ENCODE results near the gene SHISA7.
"Not testable (repeated sequence)": the region's sequence is repeated elsewhere in the genome, so short reads cannot be mapped to it uniquely, and the experiment has no call there.

The SHISA7 gene

DNA sequence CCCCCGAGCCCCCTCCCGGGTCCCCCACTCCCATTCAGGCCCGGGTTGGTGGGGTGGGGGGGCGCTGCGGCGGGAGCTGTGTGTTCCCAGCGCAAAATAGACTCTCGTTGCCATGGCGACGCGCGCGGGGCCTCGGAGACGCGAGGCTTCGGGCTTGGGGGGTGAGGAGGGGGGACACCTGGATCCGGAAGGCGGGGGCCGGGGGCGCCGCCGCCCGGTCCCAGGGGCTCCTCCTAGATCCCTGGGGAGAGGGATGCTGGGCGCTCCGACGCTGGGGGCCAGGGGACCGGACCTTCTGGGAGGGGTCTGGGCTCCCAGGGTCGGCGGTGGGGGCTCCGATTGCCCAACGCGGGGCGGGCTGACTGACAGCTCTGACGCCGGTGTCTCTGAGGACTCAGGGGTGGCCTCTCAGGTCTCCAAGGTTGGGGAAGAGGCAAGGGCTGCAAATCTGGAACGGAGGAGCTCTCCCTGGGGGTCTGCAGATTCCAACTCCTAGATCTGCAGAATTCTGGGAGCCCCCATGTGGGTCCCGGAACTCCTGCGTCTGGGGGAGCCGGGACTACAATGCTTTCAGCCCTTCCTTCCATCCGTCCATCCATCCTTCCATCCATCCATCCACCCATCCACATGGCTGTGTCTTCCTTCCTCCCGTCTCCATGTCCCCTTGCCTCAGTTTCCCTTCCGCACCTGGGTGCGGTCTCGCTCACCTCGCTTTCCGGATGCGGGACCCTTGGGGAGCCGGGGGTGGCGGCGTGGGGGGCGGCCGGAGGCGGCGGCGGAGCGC lies 9.1 kb upstream of the SHISA7 start:
- TF ChIP-seq, protein P1, sequence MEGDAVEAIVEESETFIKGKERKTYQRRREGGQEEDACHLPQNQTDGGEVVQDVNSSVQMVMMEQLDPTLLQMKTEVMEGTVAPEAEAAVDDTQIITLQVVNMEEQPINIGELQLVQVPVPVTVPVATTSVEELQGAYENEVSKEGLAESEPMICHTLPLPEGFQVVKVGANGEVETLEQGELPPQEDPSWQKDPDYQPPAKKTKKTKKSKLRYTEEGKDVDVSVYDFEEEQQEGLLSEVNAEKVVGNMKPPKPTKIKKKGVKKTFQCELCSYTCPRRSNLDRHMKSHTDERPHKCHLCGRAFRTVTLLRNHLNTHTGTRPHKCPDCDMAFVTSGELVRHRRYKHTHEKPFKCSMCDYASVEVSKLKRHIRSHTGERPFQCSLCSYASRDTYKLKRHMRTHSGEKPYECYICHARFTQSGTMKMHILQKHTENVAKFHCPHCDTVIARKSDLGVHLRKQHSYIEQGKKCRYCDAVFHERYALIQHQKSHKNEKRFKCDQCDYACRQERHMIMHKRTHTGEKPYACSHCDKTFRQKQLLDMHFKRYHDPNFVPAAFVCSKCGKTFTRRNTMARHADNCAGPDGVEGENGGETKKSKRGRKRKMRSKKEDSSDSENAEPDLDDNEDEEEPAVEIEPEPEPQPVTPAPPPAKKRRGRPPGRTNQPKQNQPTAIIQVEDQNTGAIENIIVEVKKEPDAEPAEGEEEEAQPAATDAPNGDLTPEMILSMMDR (IDR thresholded peaks at IDR 0.05; ENCODE audit: insufficient read depth, low read length, missing control alignments): no peak
- H3K4me3 ChIP-seq (ENCODE audit: low read depth, low read length): no peak overlapping the region
- no peak for DNase-seq (ENCODE audit: low read depth, low spot score)
- ChIA-PET POLR2A (no interaction called here), CTCF (interaction anchor here (0.8 to 3.0 kb wide), 5 partner anchors 15 to 305 kb away, joined by 4 to 24 read pairs (median 5); no protein-coding TSS in a partner anchor)

DNA sequence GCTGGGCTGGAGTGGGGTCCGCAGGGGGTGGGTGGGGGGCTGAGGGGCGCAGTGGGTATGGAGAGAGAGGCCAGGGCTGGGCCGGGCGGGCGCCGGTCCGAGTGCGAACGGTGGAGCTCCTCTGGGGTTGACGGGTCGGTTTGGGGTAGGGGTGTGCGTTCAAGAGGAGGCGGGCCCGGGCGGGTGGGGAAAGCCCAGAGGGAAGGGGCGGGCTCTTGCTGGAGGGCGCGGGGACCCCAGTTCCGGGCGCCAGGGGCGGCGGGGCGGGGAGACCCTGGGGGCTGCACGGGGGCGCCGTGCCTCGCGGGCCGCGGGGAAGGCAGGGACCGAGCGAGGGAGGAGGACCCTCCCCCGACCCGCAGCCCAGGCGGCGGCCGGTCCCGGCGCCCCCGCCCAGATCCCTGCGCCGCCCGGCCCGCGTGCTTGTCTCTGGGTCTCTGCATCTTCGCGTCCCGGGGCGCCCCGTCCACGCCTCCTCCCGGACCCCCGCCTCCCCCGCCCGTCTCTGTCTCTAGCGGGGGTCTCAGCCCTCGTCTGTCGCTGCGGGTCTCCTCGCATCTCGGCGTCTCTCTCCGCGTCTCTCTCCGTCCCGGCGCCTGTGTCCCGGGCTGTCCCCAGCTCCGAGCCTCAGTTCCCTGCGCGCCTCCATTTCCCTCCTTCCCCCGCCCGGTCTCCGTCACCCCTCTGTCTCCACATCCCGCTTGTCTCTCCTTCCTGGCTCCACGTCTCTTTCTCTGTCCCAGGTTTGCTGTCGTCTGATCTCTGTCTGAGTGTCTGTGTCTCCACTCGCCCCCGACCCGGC lies 8.3 kb upstream of the SHISA7 start:
- DNase-seq (ENCODE audit: low read depth, low spot score): no peak
- POLR2A ChIA-PET: no interaction called here
- TF ChIP-seq, protein P1 (IDR thresholded peaks at IDR 0.05; ENCODE audit: insufficient read depth, low read length, missing control alignments): no peak
- CTCF ChIA-PET: interaction anchor here (0.5 to 3.0 kb wide), 3 partner anchors 9 to 53 kb away, joined by 3 to 24 read pairs (median 5); no protein-coding TSS in a partner anchor
- H3K4me3 ChIP-seq (ENCODE audit: low read depth, low read length): 0 out of 2 replicates have a peak overlapping the region, but pooled peaks have one; percentile 1

DNA sequence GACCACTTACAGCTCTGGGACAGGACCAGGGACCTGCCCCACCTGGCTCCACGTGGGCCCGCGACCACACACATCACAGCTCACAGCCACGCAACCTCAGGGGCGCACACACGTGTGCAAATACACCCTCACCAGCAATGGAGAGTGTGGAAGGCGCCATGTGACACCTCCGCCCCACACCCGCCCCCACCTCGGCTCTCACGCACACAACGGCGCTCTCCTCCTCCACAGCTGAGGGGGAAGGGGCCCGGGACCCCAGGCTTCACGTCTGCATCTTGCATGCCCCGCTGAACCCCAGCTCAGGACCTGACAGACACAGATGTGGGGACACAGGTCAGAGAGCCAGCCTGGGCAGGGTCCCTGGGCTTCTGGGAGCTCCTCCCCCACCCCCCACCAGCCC lies 6.4 kb upstream of the SHISA7 start:
- POLR2A ChIA-PET: interaction anchor here (0.6 kb wide), 1 partner anchor 155 kb away, joined by 4 read pairs; no protein-coding TSS in a partner anchor

DNA sequence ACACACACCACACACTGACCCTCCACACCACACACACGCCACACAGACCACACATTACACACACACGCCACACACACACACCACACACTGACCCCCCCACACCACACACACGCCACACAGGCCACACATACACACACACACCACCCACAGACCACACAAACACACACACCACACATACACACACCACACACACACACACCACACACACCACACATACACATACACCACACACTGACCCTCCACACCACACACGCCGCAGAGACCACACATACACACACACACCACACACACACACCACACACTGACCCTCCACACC lies 5.0 kb upstream of the SHISA7 start:
- H3K4me3 ChIP-seq (ENCODE audit: low read depth, low read length); POLR2A ChIA-PET; CTCF ChIA-PET; DNase-seq (ENCODE audit: low read depth, low spot score): not testable (repeated sequence)

More for the DNA sequence above, 6.4 kb upstream of the SHISA7 start:
- H3K4me3 ChIP-seq (ENCODE audit: low read depth, low read length): no peak overlapping the region
- no peak for DNase-seq (ENCODE audit: low read depth, low spot score)
- TF ChIP-seq, protein P1 (IDR thresholded peaks at IDR 0.05; ENCODE audit: insufficient read depth, low read length, missing control alignments): no peak
- CTCF ChIA-PET: no interaction called here

DNA sequence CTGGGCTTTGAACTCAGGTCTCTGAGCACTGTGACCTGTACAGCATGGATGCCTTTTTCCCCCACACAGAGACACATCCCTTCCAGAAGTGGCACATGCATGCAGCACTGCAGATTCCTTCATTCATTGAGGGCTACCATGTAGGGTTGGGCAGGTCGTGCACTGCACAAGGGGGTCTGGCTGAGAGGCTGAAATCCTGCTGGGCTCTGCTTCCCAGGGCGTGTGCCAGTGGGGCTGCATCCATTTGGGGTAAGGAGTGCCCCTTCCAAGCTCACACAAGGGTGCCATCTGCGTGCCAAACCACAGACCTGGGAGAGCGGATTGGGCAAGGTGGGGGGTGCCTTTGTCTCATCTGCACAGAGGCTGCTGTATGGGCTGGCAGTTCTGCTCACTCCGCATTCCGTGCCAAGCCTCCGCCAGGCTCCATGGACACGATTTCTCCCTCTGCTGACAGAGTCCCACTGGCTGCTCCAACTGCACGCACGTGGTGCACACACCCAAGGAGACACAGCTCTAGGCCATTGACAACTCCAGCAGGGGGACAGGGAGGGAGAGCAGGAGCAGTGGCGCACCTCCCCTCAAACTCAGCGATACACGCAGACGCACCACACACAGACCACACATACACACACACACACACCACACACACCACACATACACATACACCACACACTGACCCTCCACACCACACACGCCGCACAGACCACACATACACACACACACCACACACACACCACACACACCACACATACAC lies 4.5 kb upstream of the SHISA7 start:
- H3K4me3 ChIP-seq (ENCODE audit: low read depth, low read length): no peak overlapping the region
- TF ChIP-seq, protein P1 (IDR thresholded peaks at IDR 0.05; ENCODE audit: insufficient read depth, low read length, missing control alignments): no peak
- ChIA-PET CTCF (interaction anchor here (0.8 to 1.0 kb wide), 2 partner anchors 10 to 21 kb away, joined by 3 to 4 read pairs; no protein-coding TSS in a partner anchor), POLR2A (no interaction called here)
- no peak for DNase-seq (ENCODE audit: low read depth, low spot score)

DNA sequence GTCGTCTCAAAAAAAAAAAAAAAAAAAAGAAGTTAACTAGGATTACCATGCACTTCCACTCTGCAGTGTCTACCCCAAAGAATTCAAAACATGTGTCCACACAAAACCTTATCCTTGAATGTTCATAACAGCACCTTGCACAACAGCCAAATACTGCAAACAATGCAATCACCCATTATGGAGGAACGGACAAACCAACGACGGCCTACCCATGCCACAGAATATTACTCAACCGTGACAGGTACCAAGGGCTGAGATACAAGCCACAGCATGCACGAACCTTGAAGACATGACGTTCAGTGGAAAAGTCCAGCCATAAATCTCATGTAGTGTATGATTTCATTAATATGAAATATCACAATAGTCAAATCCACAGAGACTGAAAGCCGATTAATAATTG lies 3.0 kb upstream of the SHISA7 start:
- DNase-seq (ENCODE audit: low read depth, low spot score): no peak
- TF ChIP-seq, protein P1 (IDR thresholded peaks at IDR 0.05; ENCODE audit: insufficient read depth, low read length, missing control alignments): no peak
- POLR2A ChIA-PET: no interaction called here
- CTCF ChIA-PET: interaction anchor here (1.1 to 2.4 kb wide), 2 partner anchors 9 to 21 kb away, joined by 3 to 11 read pairs; no protein-coding TSS in a partner anchor
- H3K4me3 ChIP-seq (ENCODE audit: low read depth, low read length): no peak overlapping the region
